Activated B cell treated with CpG ODN at 0.5 μM for 24 hours (primary cell): Measurements from ENCODE around the gene TUBB4A. TPM values are rescaled to one million over a fixed set of nuclear protein-coding genes. Genes with fewer than 3 reads are reported as not detected.

ENCODE experiments used
- ATAC-seq: fragments of 200-7000 bp; cut with Tn5 transposase; one replicate; pipeline ENCODE4 v1.10.0; 2021; ENCODE audit warnings: low read depth, mild to moderate bottlenecking, moderate library complexity
- CTCF ChIA-PET: fragments of 350-600 bp; sonication (Branson Sonifier 250); formaldehyde crosslinking; loops from one replicate; lab custom pipeline; 2021; ENCODE audit warnings: antibody characterized with exemption; lab: Charles Lee
- POLR2A ChIA-PET: fragments of 350-600 bp; sonication (Branson Sonifier 250); formaldehyde crosslinking; loops from one replicate; lab custom pipeline; 2021; ENCODE audit warnings: antibody characterized with exemption; lab: Charles Lee
- DNase-seq: peaks from one replicate; pipeline ENCODE4 v3.0.0; 2022
- H3K27ac Mint-ChIP-seq: one replicate; pipeline ENCODE4 v1.8.0; 2020; ENCODE audit warnings: mixed read lengths
- H3K27me3 Mint-ChIP-seq: one replicate; pipeline ENCODE4 v1.8.0; 2021; ENCODE audit warnings: mixed read lengths
- H3K36me3 Mint-ChIP-seq: one replicate; pipeline ENCODE4 v1.8.0; 2021; ENCODE audit warnings: low read depth, mixed read lengths
- H3K4me1 Mint-ChIP-seq: one replicate; pipeline ENCODE4 v1.8.0; 2021; ENCODE audit warnings: mixed read lengths
- H3K4me3 Mint-ChIP-seq: one replicate; pipeline ENCODE4 v1.8.0; 2020; ENCODE audit warnings: mild to moderate bottlenecking, mixed read lengths
- H3K9me3 Mint-ChIP-seq: one replicate; pipeline ENCODE4 v1.8.0; 2020; ENCODE audit warnings: mixed read lengths
- intact Hi-C: fragments of 100-400 bp; cut with micrococcal nuclease; formaldehyde crosslinking; loops from one replicate; pipeline ENCODE4 v1.15.1; 2024
- total RNA-seq: library from RNA; stranded (reverse); gene quantifications from 2 replicates; pipeline ENCODE4 v1.2.3, GENCODE V29; 2022
- TF ChIP-seq, protein P1 (sequence below): fragments of 200-600 bp; IDR thresholded peaks from one replicate; pipeline ENCODE4 v1.8.0; 2022; ENCODE audit warnings: antibody characterized with exemption, mild to moderate bottlenecking

Gene TUBB4A
- total RNA-seq, 1 donor from 2014 or later, result 13.2 TPM

DNA sequence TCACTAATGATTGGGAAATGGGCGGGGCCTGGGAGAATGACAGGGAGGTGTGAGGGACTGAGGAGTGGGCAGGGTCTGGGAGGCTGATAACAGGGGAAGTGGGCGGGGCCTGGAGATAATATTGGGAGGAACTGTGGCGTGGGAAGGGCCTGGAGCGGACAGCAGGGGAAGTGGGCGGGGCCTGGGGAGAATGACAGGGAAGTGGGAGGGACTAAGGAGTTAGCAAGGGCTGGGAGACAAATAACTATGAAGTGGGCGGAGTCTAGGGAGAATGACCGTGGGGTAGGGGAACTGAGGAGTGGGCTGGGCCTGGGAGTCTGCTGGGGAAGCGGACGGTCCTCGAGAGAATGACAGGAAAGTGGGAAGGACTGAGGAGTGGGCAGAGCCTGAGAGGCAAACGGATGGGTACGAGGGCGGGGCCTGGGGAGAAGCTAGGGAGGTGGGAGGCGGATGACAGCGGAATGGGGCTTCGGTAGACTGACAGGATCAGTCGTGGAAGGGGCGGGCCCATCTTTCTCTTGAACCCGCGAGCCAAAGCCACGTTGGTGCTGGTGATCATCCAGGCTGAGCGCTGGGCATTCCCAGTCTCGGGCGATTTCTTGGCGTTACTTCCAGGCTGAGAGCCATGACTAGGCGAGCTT lies 14.0 kb upstream of the TUBB4A start:
- DNase-seq, result peak; percentile 54
- TF ChIP-seq, protein P1, sequence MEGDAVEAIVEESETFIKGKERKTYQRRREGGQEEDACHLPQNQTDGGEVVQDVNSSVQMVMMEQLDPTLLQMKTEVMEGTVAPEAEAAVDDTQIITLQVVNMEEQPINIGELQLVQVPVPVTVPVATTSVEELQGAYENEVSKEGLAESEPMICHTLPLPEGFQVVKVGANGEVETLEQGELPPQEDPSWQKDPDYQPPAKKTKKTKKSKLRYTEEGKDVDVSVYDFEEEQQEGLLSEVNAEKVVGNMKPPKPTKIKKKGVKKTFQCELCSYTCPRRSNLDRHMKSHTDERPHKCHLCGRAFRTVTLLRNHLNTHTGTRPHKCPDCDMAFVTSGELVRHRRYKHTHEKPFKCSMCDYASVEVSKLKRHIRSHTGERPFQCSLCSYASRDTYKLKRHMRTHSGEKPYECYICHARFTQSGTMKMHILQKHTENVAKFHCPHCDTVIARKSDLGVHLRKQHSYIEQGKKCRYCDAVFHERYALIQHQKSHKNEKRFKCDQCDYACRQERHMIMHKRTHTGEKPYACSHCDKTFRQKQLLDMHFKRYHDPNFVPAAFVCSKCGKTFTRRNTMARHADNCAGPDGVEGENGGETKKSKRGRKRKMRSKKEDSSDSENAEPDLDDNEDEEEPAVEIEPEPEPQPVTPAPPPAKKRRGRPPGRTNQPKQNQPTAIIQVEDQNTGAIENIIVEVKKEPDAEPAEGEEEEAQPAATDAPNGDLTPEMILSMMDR, result no peak
- Mint-ChIP-seq H3K36me3 (peaks cover 2% of the 10 kb centered on the region), H3K27me3 (no peaks in the 10 kb centered on the region), H3K9me3 (no peaks in the 10 kb centered on the region), H3K27ac (peak overlapping the region; percentile 7), H3K4me1 (peaks cover 43% of the 10 kb centered on the region), H3K4me3 (peak overlapping the region; percentile 97)
- ChIA-PET CTCF (interaction anchor here (0.7 to 3.4 kb wide), 26 partner anchors 11 to 347 kb away, joined by 3 to 72 read pairs (median 4); partner anchors contain the start of gene TNFSF9), POLR2A (interaction anchor here (0.6 to 4.2 kb wide), 20 partner anchors 12 to 347 kb away, joined by 3 to 34 read pairs (median 5); partner anchors contain the start of genes DENND1C, GPR108, SLC25A23 and TNFSF9)
- intact Hi-C loops, result loop anchor here (1.0 to 5.0 kb wide), 4 partner anchors 36 to 299 kb away; no protein-coding TSS in a partner anchor
- peak; percentile 36 for ATAC-seq

GRCh38 chr19:6514926-6515544 lies 12.9 kb upstream of the TUBB4A start:
- Mint-ChIP-seq H3K27me3 (no peaks in the 10 kb centered on the region), H3K9me3 (no peaks in the 10 kb centered on the region), H3K27ac (peak overlapping the region; percentile 42), H3K36me3 (peaks cover 2% of the 10 kb centered on the region), H3K4me3 (peak overlapping the region; percentile 32), H3K4me1 (peaks cover 37% of the 10 kb centered on the region)
- POLR2A ChIA-PET, result no interaction called here
- intact Hi-C loops, result loop anchor here (5.0 kb wide), 2 partner anchors 37 to 298 kb away; no protein-coding TSS in a partner anchor
- CTCF ChIA-PET, result interaction anchor here (0.5 to 3.4 kb wide), 3 partner anchors 221 to 454 kb away, joined by 3 to 52 read pairs (median 31); no protein-coding TSS in a partner anchor
- TF ChIP-seq, protein P1, result no peak
- ATAC-seq (no peak), DNase-seq (no peak)

- Mint-ChIP-seq H3K27me3 (no peaks in the 10 kb centered on the region), H3K27ac (no peak overlapping the region), H3K4me3 (no peak overlapping the region), H3K4me1 (peaks cover 27% of the 10 kb centered on the region), H3K9me3 (no peaks in the 10 kb centered on the region), H3K36me3 (peaks cover 2% of the 10 kb centered on the region)
- DNase-seq, result no peak
- TF ChIP-seq, protein P1, result no peak
- no peak for ATAC-seq
- ChIA-PET POLR2A (no interaction called here), CTCF (interaction anchor here (0.5 to 3.2 kb wide), 2 partner anchors 349 to 455 kb away, joined by 3 to 52 read pairs; no protein-coding TSS in a partner anchor)
- intact Hi-C loops, result no loop called here
Measured at GRCh38 chr19:6514089-6514488, 12.0 kb upstream of the TUBB4A start.

- intact Hi-C loops, result no loop called here
- CTCF ChIA-PET, result no interaction called here
- H3K9me3 Mint-ChIP-seq, result no peaks in the 10 kb centered on the region
- POLR2A ChIA-PET, result no interaction called here
- ATAC-seq (no peak), DNase-seq (no peak)
- TF ChIP-seq, protein P1, result no peak
- no peak overlapping the region for H3K4me3 Mint-ChIP-seq
- H3K27ac Mint-ChIP-seq, result no peak overlapping the region
- no peaks in the 10 kb centered on the region for H3K27me3 Mint-ChIP-seq
- no peaks in the 10 kb centered on the region for H3K36me3 Mint-ChIP-seq
- H3K4me1 Mint-ChIP-seq, result no peaks in the 10 kb centered on the region
Measured at GRCh38 chr19:6510618-6511017, 8.5 kb upstream of the TUBB4A start.
